ENCODE data around the gene KCNIP2.

KCNIP2 gene

DNA sequence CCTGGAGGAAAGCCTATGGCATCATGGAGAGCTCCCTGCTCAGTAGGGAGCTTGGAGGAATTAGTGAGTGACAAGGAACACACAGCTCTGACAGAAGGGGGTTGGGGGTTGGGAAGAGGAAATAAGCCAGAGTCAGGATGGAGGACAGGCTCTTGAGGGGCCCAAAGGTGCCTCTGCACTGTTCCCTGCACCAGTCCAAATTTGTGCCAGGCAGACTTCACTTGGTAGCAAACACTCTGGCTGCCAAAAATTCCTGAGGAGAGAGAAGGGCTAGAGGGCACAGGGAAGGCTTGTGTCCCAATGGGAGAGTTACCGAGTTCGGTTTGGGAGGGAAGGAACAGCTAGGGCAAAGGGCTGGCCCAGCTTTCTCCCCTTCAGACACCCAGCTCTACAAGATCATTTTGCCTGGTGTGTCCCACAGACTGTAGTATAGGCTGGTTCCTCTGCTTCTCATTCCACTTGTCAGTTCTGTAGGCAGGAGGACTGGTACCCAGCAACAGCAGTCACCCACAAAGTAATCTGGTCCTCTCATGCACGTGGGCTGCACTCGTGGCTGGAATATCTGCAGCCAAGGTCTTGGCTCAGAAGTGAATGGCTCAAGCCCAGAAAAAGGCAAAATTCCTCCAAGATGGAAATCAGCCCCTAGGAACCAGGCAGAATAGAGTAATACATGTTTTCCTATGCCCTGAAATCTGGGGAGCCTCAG is 8.0 kb upstream of the KCNIP2 start:
- DNase-seq (ENCODE audit: extremely low read depth in 1 of 2, low read depth in 1 of 2) = no peak

- no peak for DNase-seq (ENCODE audit: extremely low read depth in 1 of 2, low read depth in 1 of 2)
Observed at GRCh38 chr10:101850749-101851148, 7.1 kb upstream of the KCNIP2 start.

- no peak for DNase-seq (ENCODE audit: extremely low read depth in 1 of 2, low read depth in 1 of 2)
Observed at GRCh38 chr10:101848894-101849351, 5.3 kb upstream of the KCNIP2 start.

- no peak for DNase-seq (ENCODE audit: extremely low read depth in 1 of 2, low read depth in 1 of 2)
Observed at GRCh38 chr10:101848408-101848807, 4.8 kb upstream of the KCNIP2 start.

GRCh38 chr10:101845893-101846292 is 2.3 kb upstream of the KCNIP2 start:
- no peak for DNase-seq (ENCODE audit: extremely low read depth in 1 of 2, low read depth in 1 of 2)

- DNase-seq (ENCODE audit: extremely low read depth in 1 of 2, low read depth in 1 of 2) = no peak
Observed at GRCh38 chr10:101841826-101842225, 1.8 kb downstream of the KCNIP2 start.

DNA sequence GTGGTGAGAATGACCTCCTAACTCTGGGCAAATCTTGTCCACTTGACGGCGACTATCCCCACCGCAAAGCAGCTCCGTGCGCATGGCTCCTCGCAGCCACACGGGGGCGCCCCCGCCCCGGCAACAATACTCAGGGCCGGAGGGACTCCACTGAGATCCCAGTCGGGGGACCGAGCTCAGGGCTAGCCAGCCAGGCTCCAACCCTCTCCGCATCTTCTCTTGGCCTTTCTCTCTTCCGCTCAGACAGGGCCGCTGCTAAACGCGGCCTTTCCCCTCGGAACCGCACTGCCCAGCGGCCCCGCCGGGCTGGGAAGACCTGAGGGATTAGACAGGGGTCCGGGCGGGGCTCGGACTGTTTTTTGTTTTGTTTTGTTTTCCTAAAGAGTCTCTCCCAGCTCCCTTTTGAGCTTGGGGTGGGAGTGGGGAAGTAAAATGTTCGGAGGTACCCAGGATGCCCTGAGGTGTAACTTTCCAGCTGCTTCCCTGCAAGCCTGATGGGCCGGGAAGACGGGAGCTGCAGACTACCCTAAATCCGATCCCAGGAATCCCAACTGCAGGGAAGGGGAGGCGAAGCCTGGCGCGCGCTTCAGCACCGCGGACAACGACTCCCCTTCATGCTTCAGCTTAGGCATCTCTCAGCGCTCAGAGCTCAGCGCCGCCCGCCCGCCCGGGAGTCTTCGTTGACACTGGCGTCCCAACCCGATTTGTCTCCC is 2.7 kb downstream of the KCNIP2 start:
- peak in 1 of 2 donors; percentile 65 for DNase-seq (ENCODE audit: extremely low read depth in 1 of 2, low read depth in 1 of 2)

GRCh38 chr10:101840102-101840684 is 3.4 kb downstream of the KCNIP2 start:
- no peak for DNase-seq (ENCODE audit: extremely low read depth in 1 of 2, low read depth in 1 of 2)

GRCh38 chr10:101839416-101840063 is 4.1 kb downstream of the KCNIP2 start:
- DNase-seq (ENCODE audit: extremely low read depth in 1 of 2, low read depth in 1 of 2) = peak in 1 of 2 donors; percentile 54

DNA sequence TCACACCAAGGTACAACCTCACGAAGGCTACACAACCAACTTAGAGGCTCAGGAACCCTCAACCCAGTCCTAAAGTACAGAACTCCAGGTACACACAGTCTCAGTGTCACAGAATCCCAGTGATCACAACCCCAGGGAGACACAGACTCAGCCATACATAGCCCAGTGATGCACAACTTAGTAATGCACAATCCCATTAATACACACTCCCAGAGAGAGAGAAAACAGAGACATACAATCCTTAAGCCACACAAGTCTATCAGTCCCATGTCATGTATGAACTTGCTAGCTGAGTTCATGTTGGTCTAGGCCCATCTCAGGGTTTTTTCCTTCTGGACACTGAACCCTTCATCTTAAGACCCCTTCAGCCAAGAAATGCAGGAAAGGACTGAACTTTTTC is 4.6 kb downstream of the KCNIP2 start:
- no peak for DNase-seq (ENCODE audit: extremely low read depth in 1 of 2, low read depth in 1 of 2)

DNA sequence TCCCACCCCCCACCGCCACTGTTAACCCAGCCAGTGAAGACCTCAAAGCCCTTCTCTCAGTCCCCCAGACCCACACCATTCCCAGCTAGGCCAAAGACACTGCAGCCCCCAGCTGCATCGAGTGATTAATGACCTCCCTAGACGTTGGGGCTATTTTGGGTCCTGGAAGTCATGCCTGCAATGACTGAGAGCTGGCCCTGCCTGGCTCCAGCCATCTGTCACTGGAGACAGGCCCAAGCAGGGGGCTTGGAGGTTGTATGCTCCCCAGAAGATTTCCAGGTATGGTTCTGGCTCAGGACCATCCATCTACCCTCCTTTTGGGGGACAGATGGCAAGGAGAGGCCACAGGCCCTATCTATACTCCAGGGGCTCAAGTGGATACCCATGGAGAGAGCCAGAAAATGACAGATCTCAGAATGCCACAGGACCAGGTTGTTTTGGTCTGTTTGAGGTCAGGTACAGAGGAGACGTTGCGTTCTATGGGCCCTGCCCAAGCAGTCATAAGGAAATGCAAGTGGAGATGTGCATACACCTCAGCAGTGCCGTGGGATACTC is 5.1 kb downstream of the KCNIP2 start:
- DNase-seq (ENCODE audit: extremely low read depth in 1 of 2, low read depth in 1 of 2) = no peak

DNA sequence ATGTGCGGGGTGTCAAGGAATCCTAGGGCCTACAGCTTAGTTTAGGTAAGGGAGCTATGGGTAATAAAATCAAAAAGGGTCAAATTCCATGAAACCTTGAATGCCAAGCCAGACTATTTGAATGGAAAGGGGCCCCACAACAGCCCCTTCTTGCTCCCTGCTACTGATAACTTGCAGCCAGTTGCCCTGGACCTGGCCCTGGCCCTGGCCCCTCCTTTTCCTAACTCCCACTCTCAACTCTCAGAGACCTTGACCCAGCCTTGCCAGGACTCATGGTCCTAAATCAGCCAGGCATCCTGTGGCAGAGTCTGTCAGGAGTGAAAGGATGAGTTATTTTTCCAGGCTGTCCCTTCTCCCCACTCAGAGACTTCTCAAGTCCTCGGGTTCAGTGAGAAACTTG is 5.9 kb downstream of the KCNIP2 start:
- DNase-seq (ENCODE audit: extremely low read depth in 1 of 2, low read depth in 1 of 2) = no peak

DNA sequence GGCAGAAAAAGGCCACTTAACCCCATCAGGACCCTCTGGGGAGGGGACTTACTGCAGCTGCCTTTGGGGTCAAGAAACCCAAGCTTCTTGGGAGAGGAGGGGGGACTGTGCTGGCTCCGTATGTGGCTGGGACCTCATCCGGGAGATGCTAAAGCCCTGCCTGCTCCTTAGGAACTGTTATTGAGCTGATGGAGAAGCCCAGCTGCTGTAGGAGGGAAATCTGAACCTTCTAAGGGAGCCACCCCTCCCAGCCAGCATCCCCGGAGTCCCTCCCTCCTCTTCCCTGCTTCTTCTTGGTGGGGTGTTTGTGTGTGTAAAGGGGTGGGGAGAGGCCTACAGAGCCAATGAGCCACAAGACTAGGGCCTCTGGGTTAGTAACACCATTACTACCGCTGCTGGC is 8.2 kb downstream of the KCNIP2 start:
- DNase-seq (ENCODE audit: extremely low read depth in 1 of 2, low read depth in 1 of 2) = no peak

GRCh38 chr10:101834341-101834740 is 9.3 kb downstream of the KCNIP2 start:
- no peak for DNase-seq (ENCODE audit: extremely low read depth in 1 of 2, low read depth in 1 of 2)

GRCh38 chr10:101833466-101833865 is 10.1 kb downstream of the KCNIP2 start:
- DNase-seq (ENCODE audit: extremely low read depth in 1 of 2, low read depth in 1 of 2) = no peak

GRCh38 chr10:101832325-101832771 is 11.3 kb downstream of the KCNIP2 start:
- DNase-seq (ENCODE audit: extremely low read depth in 1 of 2, low read depth in 1 of 2) = no peak

DNA sequence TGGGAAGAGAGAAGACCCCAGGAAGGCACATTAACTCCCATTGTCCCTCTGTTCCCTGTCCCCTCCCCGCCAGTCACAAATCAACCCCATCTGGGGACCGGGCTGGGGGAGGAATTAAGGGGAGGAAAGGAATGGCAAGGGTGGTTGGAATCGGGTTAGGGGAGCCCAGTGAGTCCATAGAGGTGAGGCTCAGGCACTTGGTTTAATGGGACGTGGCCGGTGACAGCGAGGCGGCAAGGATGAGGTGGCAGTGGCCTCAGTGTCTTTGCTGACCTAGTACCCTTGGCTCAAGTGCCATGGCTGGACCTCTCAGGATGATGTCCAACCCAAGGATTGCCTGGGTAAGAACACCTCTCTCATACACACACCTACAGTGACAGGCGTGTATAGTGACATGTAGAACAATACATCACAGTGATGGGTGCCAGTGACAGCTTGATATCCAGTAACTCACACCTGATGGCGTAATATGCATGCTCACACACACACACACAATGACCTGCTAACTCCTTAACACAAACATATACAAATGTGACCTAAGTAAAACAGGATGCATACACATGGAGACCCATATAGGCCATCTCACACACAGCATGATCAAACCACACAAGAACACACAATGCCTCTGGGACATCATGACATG is 12.3 kb downstream of the KCNIP2 start:
- no peak for DNase-seq (ENCODE audit: extremely low read depth in 1 of 2, low read depth in 1 of 2)

DNA sequence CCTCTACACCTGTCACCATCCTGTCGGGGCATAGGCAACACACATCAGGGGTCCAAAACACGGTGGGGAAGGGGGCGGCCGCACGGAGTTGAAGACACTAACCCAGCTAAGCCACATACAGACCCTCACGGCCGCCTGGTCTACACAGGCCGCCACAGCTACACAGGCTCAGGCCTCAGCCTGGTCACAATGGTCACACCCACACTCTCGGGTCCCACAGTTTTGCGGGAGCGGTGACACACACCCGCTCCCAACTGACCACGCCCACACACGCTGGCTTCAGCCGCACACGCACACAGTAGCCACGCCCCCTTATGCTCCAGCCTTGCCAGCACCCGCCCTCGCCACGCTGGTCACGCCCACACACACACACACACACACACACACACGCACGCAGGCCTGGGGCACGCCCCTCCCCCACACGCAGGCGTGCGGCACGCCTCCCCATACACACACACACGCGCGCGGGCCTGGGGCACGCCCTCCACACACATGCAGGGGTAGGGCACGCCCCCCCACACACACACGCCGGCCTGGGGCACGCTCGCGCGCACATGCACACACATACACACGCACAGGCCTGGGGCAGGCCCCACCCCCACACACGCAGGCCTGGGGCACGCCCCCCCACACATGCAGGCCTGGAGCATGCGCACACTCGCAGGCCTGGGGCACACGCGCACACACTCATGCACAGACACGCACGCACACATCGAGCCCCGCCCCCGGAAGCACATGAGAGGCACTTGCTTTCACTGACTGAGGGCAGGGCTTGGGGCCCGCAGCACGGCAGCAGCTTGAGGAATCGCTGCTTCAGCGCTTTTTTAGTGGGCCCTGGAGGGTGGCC is 13.1 kb downstream of the KCNIP2 start:
- DNase-seq (ENCODE audit: extremely low read depth in 1 of 2, low read depth in 1 of 2) = peak; percentile 71 to 86

DNA sequence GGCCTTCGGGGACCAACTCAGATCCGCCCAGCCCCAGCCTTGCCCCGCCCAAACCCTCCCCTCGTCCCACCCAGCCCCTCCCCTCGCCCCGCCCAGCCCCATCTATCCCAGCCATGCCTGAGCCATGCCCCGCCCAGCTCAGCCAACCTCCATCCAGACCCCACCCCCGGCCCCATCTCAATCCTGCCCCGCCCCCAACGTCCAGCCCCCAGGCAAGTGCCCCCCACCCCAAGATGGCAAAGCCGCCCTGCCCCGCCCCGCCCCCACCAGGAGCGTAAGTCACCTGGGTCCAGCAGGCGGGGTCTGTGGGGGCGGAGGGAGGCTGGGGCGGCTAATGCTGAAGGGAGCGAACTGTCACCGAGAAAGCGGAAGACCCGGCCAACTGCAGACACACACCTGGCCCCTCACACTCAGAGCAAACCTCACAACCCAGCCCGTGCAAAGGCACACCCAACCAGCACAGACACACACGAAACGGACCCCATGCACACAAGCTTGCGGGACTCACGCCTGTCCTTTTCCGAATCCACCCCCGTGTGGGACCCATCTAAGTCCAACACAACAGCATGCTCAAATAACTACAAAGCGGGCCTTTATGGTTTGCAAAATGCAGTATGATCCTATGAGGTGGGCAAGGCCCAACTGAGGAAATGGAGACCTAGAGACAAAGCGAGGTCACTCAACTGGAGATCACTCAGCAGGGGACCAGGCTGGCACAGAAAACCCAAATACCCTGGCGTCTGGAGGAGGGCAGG is 13.9 kb downstream of the KCNIP2 start:
- no peak for DNase-seq (ENCODE audit: extremely low read depth in 1 of 2, low read depth in 1 of 2)
